GM21825 (cell line): ENCODE data around the gene SDK1.

Experiments
- ATAC-seq: cut with Tn5 transposase; IDR thresholded peaks from one replicate; pipeline ENCODE4 v1.9.1; 2021; ENCODE audit warnings: mild to moderate bottlenecking, moderate library complexity; ENCODE audit not compliant: unreplicated experiment

SDK1 gene

DNA sequence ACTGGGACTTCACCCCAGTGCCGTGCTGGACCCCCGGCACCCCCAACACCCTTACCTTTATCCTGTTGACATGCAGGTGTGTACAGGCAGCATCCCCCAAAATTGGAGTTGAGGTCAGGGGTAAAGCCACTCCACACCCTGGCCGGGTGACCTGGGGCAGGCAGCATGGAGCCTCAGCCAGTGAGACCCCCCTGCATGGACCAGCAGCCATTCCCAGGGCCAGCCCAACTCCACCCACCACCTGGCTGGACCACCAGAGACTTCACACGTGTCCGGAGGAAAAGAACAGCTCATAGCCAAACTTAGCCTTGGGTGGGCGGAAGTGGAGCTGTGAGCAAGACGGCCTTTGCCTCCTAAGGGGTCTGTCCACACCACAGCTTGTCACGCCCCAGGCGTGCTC is 968.0 kb downstream of the SDK1 start:
- ATAC-seq, result no peak

DNA sequence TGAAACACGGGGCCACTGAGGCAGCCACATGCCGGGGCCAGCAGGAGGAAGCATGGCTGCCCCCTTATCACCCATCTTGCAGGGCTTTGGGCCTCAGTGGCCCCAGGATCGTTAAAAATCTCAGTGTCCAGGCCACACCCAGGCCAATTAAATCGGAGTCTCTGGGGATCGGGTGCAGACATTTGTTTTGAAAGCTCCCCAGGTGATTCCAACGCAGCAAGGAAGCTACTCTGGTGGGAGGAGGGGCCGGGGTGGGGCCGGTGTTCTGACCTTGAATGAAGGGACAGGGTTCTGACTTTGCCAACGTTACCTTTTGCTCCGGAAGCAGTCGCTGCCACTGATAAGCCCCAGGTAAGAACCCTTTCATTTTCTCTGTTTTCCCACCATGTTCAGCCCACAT is 968.7 kb downstream of the SDK1 start:
- no peak for ATAC-seq

DNA sequence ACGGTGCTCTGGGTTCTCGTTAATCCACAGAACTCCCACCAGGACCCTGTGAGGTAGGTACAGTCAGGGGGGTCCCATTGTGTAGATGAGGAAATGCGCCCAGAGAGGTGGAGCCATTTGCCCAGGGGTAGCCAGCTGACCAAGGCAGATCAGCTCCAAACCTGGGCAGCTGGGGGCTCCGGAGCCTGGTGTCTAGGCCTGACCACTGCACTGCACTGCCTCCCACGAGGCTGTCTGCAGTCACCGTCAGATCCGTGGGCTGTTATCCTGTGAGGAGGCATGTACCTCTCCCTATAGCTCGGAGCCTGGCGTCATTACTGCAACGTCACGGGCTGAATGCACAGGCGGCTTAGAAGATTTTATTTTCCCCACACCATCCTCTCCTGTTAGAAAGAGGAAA is 969.2 kb downstream of the SDK1 start:
- ATAC-seq, result no peak

DNA sequence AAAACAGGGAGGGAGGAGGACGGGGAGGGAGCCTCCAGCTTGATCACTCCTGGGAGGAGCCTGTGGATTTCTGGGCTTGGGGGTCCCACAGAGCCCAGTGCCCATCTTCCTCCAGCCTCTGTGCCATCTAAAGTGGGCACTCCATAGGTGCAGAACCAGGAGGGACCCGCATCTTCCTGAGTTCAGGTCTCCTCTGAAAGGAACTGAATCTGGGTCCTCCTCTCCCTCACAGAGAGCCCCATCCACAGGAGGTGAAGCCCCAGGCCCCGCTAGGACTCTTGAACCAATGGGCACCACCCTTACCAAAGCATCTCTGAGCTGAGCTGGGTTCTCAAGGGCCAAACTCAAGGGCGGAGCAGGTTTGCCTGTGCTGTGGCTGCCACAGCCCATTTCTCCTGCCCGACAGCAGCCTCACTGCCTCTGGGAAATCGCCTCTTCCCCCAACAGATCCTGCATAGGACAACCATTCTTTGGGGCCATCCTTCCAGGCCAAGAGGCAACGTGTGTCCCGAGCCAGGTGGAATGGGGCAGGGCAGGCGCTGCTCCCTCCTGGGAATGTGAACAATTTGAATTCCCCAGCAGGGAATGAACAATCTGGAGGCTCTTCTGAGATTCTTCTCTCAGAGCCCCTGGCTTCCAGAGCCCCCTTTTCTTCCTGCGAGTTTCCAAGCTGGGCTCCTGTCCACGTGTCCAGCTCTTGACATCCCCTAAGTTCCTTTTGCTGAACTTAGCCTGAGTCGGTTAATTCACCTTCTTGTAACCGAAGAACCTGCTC is 970.1 kb downstream of the SDK1 start:
- no peak for ATAC-seq

DNA sequence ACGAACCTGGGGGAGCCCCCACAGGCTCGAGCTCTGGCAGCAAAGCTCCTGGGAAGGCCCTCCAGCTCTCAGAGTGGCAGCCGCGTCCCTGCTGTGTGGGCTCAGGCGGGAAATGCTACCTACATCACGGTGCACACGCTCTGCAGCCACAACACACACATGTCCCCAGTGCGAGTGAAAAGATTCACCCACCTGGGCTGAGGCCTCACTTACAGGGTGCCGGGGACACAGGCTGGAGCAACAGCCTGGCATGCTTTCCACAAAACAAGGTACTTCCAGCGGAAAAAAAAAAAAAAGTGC is 970.6 kb downstream of the SDK1 start:
- ATAC-seq, result no peak

DNA sequence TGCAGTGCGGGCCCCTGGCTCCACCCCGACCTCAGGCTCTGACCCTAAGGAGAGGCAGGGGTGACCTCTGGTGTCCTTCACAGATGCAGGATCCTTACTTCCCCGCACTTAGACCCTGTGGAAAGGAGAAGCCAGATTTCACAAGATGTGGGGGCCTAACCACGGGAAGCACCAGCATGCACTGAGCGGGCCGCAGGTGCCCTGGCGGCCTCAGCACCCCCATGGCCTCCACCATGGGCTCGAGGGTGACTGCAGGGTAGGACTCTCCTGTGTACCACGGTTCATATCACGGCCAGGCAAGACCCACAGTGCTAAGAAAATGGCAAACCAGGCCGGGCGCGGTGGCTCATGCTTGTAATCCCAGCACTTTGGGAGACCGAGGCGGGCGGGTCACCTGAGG is 971.1 kb downstream of the SDK1 start:
- ATAC-seq, result no peak

DNA sequence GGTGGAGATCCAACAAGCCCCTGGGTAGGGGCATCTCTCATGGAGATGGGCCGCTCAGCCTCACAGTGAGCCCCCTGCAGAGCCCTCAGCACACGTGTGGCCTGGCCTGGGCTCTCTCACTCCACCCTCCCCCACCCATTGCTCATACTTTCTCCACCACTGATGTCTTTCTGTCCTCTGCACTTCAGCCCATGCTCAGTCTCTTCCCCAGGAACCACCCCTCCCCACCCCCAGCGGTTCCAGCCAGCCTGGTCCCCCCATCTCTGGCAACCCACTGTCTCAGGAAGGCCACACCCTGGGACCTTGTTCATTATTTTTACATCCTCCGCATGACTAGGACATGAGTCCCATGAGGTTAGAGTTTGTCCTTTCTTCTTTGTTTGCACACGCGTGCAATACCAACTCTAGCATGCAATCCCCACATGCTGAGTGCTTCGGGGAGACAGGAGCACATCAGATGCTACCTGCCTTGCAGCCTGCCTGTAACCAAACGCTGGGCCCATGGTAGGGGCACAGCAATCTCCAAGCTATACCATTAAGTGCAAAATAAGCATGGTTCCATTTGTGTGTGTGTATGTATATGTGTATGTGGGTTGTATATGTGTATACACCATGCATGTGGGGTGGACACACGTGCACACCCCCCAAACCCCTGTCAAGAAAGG is 972.6 kb downstream of the SDK1 start:
- ATAC-seq, result no peak

DNA sequence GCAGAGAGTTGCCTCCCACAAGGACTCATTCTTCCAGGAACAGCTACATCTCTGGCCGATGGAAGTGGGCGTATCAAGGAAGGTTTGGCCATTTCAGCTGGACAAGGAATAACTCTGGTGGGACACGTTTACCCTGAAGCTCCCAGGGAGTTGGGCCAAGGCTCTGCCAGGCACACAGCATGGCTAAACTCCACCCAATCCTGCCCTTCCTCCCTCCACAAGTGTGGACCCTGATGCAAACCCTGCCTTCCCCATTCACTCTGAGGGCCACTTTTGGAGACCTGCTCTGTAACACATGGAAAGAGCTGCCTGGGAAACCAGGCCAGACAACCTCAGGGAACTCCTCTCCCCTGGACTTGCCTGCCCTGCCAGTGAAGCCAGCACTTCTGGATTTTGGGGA is 973.2 kb downstream of the SDK1 start:
- no peak for ATAC-seq

DNA sequence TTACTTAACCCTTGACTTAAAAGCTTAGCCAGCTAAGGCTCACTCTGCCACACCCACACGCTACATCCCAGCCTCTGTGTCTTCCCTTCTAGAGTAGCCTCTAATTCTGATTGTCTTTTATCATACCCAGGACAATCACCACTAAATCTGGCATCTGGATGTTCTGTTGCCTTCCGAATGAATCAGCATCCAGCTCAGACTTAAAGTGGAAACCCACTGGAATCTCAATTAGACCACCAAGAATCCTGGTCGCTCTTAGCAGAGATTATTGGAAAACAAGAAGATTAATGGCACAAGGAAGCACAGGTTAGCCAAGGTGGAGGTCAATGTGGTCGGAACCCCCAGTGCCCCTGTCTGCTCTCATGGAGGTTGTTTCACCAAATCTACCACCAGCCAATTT is 976.9 kb downstream of the SDK1 start:
- no peak for ATAC-seq

DNA sequence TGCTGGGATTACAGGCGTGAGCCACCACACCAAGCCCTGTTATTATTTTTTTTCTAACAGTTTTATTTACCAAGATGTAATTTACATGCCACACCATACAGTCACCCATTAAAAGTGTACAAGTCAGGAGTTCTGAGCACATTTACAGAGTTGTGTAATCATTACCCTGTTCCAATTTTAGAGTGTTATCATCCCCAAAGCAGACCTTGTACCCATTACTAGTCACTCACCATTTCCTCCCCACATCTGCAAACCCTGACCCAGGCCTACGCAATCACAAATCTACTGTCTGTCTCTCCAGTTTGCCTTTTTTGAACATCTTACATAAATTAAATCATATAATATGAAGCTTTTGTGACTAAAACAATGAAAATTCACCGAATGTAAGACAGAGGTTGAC is 978.2 kb downstream of the SDK1 start:
- ATAC-seq, result no peak

DNA sequence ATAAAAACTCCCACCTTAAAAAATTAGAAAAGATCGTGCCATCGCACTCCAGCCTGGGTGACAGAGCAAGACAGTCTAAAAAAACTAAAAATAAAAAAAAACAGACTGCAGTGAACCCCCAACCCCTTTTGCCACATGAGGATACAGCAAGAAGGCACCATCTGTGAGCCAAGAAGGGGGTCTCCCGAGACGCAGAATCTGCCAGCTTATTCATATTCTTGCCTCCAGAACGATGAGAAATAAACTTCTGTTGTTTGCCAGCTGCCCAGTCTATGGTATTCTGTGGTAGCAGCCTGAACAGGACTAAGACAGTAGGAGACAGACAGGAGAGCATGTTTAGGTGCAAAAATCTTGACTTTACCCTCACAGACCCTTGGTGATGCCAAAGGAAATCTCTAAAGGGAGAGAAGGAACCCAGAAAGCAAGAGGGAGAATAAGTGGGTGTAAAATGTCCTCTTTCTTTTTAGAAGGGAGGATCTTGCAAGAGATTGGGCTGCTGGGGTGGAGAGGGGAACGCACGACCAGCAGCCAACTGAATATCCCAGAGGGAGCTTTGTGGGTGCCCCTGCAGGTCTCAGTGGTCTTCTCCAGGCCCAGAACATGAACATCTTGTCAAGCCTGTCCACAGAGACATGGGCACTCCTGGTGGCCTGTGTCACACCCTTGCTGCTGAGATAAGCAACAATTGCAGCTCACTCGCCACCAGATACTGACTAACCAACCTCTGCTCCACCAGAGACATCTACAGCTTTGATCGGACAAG is 980.4 kb downstream of the SDK1 start:
- ATAC-seq, result no peak

DNA sequence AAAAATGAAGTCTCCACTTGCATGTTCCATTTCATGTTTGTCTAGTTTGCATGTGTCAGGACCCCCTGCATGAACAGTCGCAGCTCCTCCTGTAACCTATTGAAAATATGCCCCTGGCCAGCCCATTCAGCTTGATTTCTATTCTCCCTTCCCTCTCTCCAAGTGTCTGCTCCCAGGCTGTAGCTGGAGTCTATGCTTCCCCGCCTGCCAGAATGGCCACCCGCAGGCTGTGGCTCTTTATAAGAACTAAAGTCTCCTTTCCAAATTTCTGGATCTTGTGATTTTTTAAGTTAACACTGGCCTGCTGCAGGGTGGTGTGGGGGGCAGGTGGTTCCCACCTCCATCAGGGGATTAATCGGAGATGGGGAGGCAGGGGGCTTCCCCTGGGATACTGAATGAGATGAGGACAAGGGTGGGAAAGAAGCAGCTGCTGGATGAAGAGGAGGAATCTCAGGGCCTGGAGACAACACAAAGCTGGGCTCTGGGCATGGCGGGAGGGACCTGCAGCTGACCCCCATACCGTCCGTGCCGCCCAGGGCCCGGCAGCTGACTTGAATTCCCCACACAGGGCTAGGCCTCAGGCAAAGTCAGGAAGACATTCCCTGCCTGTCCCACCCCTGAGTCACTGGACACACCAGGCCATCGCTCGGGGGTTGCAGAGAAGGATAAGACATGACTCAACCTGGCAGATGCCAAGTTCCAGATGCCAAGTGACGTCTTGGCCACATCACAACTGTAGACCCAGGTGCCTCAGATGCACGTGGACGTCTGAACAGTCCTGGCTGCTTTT is 981.6 kb downstream of the SDK1 start:
- ATAC-seq, result no peak

DNA sequence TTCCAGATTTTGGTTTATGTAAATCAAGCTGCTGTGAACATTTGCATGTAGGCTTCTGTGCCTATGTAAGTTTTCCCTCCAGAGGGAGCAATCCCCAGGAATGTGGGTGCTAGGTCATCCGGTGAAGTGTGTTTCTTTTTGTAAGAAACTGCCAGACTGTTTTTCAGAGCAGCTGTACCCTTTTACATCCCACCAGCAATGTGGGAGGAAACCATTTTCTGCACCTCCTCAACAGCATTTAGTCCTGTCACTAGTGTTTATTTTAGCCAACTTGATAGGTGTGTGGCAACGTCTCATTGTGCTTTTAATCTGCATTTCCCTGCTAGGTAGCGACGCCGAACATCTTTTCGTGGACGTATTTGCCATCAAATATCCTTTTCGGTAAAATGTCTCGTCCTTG is 985.3 kb downstream of the SDK1 start:
- no peak for ATAC-seq

DNA sequence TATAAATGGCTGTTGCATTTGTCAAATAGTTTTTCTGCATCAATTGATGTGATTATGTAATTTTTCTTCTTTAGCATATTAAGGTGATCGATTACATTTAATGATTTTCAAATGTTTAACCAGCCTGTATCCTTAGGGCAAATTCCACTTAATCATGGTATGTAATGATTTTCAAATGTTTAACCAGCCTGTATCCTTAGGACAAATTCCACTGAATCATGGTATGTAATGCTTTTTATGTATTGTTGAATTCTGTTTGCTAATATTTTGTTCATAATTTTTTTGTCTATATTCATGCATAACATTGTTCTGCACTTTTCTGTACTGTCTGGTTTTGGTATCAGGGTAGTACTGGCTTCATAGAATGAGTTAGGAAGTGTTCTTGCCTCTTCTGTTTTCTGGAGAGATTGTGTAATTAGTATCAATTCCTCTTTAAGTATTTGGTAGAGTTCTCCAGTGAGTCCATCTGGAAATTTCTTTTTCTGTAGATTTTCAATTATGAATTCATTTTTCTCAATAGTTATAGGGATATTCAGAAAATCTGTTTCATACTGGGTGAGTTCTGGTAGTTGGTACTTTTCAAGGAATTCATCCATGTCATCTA is 987.8 kb downstream of the SDK1 start:
- ATAC-seq, result no peak

DNA sequence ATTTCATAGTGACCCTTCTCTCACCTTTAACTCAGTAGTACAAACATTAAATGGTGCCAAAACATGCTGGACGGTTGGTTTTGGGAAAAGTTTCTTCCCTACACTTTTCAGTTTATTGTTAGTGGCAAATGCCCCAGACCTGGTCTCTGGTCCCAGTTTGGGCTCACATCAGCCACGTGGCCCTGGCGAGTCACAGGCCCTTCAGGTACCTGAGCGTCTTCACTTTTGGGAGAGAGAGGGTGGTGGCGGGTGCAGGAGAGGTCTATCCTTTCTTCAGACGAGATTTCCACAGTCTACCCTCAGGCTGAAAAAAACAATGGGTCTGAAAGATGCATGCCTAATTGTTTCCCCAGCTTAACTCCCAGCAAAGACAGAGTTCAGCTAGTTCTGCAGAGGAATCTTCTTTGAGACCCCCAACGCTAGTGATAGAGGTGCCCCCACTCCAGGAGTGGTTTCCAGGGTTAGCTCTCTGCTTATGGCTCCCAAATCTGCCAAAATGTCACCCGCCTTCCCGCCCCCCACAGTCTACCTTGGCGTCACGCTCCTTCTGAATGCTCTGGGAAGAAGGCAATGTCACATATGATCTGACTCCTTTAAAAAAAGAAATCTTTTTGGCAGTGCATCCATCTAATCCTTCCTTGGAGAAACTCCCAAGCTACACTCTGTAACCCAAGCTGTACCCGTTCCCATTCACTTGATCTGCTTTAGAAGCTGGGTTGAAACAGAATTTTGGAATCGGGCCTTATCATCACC is 996.3 kb downstream of the SDK1 start:
- ATAC-seq, result no peak

DNA sequence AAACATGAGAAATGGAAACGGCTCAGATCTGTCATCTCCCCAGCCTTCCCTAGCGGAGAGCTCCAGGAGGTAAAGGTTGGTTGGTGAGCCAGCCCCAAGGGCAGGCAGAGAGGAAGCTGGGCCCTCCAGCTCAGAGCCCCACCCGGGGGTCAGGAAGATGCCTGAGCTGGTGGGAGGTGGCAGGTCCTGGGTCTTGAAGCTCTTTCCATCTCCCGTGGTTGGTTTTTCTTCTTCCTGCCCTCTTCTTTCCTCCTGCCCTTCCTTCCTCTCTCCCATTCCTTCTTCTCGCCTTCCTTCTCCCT is 996.8 kb downstream of the SDK1 start:
- ATAC-seq, result no peak

DNA sequence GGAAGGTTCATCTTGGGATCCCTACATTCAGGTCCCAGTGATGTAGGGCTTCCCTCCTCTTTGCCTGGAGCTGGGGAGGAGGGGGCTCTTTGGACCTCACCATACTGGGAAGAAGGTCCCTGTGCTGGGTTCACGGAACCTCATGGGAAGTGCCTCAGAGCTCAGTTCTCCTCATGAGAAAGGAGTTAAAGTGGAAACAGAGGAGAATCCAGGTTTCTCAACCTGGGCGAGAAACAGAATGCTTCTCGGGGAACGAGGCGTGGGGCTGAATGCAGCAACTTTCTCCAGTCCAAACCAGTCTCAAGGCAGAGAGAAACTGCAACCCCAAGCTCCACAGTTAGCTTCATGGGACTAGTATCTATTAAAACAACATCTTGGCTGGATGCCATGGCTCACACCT is 998.4 kb downstream of the SDK1 start:
- ATAC-seq, result no peak

DNA sequence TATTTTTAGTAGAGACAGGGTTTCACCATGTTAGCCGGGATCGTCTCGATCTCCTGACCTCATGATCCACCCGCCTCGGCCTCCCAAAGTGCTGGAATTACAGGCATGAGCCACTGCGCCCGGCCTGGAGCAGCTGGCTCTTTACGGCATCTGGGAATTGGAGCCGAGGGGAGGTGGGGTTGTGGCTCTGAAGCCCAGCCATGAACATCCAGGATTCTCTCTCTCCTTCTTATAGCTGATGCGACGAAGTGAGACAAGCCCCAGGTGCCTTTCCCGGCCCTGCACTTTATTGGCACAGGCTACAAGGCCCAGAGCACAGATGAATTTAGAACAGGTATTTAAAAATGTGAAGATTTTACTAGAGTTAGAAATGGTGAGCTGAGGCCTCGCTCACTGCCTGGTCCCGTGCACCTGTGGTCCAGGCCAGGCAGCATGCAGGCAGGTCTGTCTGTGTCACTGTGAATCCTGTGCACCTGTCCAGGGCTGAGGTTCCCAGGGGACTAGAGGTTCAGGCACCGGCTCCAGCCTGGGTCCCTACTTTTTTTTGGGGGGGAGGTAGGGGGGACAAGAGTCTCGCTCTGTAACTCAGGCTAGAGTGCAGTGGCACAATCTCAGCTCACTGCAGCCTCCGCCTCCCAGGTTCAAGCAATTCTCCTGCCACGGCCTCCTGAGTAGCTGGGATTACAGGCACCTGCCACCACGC is 1001.3 kb downstream of the SDK1 start:
- ATAC-seq, result no peak

DNA sequence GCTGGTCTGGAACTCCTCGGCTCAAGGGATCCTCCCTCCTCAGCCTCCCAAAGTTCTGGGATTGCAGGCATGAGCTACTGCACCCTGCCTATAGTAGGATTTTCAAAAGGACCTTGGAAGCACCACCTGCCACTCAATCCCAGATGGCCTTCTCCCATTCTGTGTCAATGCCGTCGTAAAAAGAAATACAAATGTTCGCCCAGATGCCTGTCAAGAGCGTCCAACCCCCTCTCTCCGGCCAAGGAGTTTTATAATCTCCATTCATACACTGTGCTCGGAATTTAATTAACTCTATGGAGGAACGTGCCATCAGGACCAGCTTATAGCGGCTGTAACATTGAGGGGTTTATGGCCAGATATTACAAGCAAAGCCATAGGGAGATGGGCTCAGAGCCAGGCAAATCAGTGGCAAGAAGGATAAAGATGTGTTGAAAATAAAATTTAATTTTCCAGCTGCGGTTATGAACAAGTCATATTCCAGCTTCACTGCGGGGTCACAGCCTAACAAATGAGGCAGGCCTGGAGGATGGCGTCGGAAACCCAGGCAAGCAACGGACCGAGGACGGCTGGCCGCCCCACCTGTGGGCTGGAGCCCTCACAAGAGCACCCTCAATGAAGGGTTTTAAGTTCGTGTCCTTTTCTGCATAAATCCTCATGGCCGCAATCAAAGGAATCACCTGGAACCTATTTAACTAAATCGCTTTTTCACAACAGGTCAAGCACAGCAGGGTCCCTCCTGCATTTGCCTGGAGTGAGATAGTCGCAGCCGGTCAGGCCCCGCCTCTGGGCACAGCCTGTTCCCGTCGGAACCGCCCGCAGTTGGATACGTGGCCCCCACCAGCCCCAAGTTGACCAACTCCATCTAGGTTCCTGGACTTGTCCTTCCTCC is 1006.5 kb downstream of the SDK1 start:
- ATAC-seq, result no peak
